K562 (cell line): Measurements from ENCODE around the gene SFXN3. TPM values are rescaled to one million over a fixed set of nuclear protein-coding genes. Genes with fewer than 3 reads are reported as not detected.

Experiments
- ATAC-seq: fragments of 200-7000 bp; cut with Tn5 transposase; 3 replicates; pipeline ENCODE4 v1.9.1; 2020; ENCODE audit warnings: moderate library complexity
- BruUV-seq: library from RNA; stranded (reverse); fragments of 400-500 nt; replicated peaks from 2 replicates; lab custom pipeline; 2021; lab: Mats Ljungman, UMichigan
- CTCF ChIA-PET: fragments of 300-600 bp; formaldehyde crosslinking; extraction: SDS; loops from one replicate; lab custom pipeline; 2021; ENCODE audit warnings: low intra/inter-chr PET ratio; lab: Yijun Ruan, JAX
- POLR2A ChIA-PET: fragments of 300-600, 350-650 bp; sonication (Branson Sonifier 250); formaldehyde crosslinking; extraction: SDS; loops from one replicate; lab custom pipeline; 2021; ENCODE audit warnings: antibody characterized with exemption, inconsistent platforms; lab: Yijun Ruan, JAX
- DNase-seq, 4 experiments: peaks; one replicate each; pipeline versions ENCODE4 v3.0.0 to v3.0.0-alpha.2; 2011 to 2018; ENCODE audit warnings: low spot score in 3 of 4, mixed read lengths in 3 of 4; ENCODE audit errors: extremely low read depth in 1 of 4
- FAIRE-seq: peaks from 2 replicates; lab custom pipeline; 2011; peaks lifted over from hg19 to GRCh38; lab: Jason Lieb, UNC
- H2AFZ ChIP-seq: 2 replicates; pipeline ENCODE4 v1.6.0; 2011; ENCODE audit warnings: low read depth, low read length, control low read depth, inconsistent platforms
- H3K27ac ChIP-seq: fragments of 200-600 bp; 3 replicates; pipeline ENCODE4 v1.8.0; 2011; ENCODE audit warnings: low read depth, mild to moderate bottlenecking, control low read depth, inconsistent platforms, low read length, moderate library complexity, mixed read lengths; ENCODE audit errors: extremely low read depth
- H3K27me3 ChIP-seq, 2 experiments: fragments of 300-600 bp in 1 of 2; 2 replicates in 1 of 2; 3 replicates in 1 of 2; pipeline versions ENCODE4 v1.6.0 to v1.8.0; 2011; ENCODE audit warnings: inconsistent platforms in 2 of 2, low read length in 2 of 2, mild to moderate bottlenecking in 1 of 2, mixed read lengths in 1 of 2, moderate library complexity in 1 of 2; ENCODE audit not compliant: control insufficient read depth in 2 of 2, insufficient read depth in 2 of 2
- H3K36me3 ChIP-seq: fragments of 300-600 bp; 3 replicates; pipeline ENCODE4 v1.8.0; 2011; ENCODE audit warnings: mild to moderate bottlenecking, low read length, inconsistent platforms; ENCODE audit not compliant: control insufficient read depth, insufficient read depth
- H3K4me1 ChIP-seq, 2 experiments: fragments of 200-600 bp in 1 of 2; replicated peaks in 1 of 2; 2 replicates in 1 of 2; 3 replicates in 1 of 2; pipeline versions ENCODE4 v1.5.1 to v1.8.0; 2011; ENCODE audit warnings: inconsistent platforms in 2 of 2, low read length in 2 of 2, mild to moderate bottlenecking in 1 of 2, mixed read lengths in 1 of 2, moderate library complexity in 1 of 2; ENCODE audit not compliant: control insufficient read depth in 2 of 2, insufficient read depth in 2 of 2
- H3K4me2 ChIP-seq: 2 replicates; pipeline ENCODE4 v1.6.1; 2011; ENCODE audit warnings: low read length, control low read depth, inconsistent platforms, mixed read lengths; ENCODE audit not compliant: insufficient read depth
- H3K4me3 ChIP-seq: fragments of 200-600 bp; sonication (generic), shearing (Covaris generic); 2 replicates; pipeline ENCODE4 v1.5.1; 2016; ENCODE audit warnings: control low read depth, inconsistent platforms
- H3K79me2 ChIP-seq: fragments of 200-600 bp; 3 replicates; pipeline ENCODE4 v1.8.0; 2011; ENCODE audit warnings: low read length, inconsistent platforms; ENCODE audit not compliant: control insufficient read depth, insufficient read depth
- H3K9ac ChIP-seq, 2 experiments: 2 replicates each; pipeline versions ENCODE4 v1.6.0 to v1.6.1; 2011; ENCODE audit warnings: low read depth in 2 of 2, low read length in 2 of 2, control low read depth in 1 of 2, inconsistent platforms in 1 of 2, mild to moderate bottlenecking in 1 of 2, mixed read lengths in 1 of 2; ENCODE audit not compliant: insufficient read depth in 1 of 2
- H3K9me1 ChIP-seq: one replicate; pipeline ENCODE4 v1.6.0; 2011; ENCODE audit warnings: inconsistent platforms, mild to moderate bottlenecking, low read length, moderate library complexity; ENCODE audit not compliant: control insufficient read depth, insufficient read depth
- H3K9me3 ChIP-seq: replicated peaks from 2 replicates; pipeline ENCODE4 v1.5.1; 2011; ENCODE audit warnings: low read depth, low read length, inconsistent platforms; ENCODE audit not compliant: control insufficient read depth, insufficient read depth
- H4K20me1 ChIP-seq: replicated peaks from 2 replicates; pipeline ENCODE4 v1.6.1; 2011; ENCODE audit warnings: low read length, inconsistent platforms, mixed read lengths; ENCODE audit not compliant: control insufficient read depth, insufficient read depth
- GATAD2A ChIP-seq: fragments of 450-650 bp; IDR thresholded peaks from 2 replicates; pipeline ENCODE4 v1.6.1; 2017
- HDAC2 ChIP-seq: fragments of 450-650 bp; IDR thresholded peaks from 2 replicates; pipeline ENCODE4 v1.6.1; 2016; ENCODE audit warnings: mild to moderate bottlenecking
- HMGN3 ChIP-seq: IDR thresholded peaks from 2 replicates; pipeline ENCODE4 v1.6.1; 2011; ENCODE audit warnings: borderline replicate concordance, low read depth, mild to moderate bottlenecking, mixed read lengths, low read length; ENCODE audit not compliant: insufficient read length; ENCODE audit errors: extremely low read depth
- JUND ChIP-seq, 2 experiments: IDR thresholded peaks; 2 replicates in 1 of 2; 3 replicates in 1 of 2; pipeline ENCODE4 v1.6.1; 2011; ENCODE audit warnings: borderline replicate concordance in 2 of 2, low read depth in 2 of 2, low read length in 2 of 2, improper control_type of control experiment in 1 of 2, missing biosample characterization in 1 of 2, missing genetic modification characterization in 1 of 2, missing genetic modification reagents in 1 of 2
- NCOA1 ChIP-seq: fragments of 450-650 bp; IDR thresholded peaks from 2 replicates; pipeline ENCODE4 v1.6.1; 2016; ENCODE audit warnings: low read depth
- PPARD ChIP-seq: fragments of 250-450 bp; sonication (Bioruptor Pico); IDR thresholded peaks from 2 replicates; pipeline ENCODE4 v1.8.0; 2022; ENCODE audit warnings: inconsistent platforms, mild to moderate bottlenecking, moderate library complexity
- RAD51 ChIP-seq: fragments of 450-650 bp; IDR thresholded peaks from 2 replicates; pipeline ENCODE4 v1.7.1; 2016; ENCODE audit warnings: low read depth, mild to moderate bottlenecking, borderline replicate concordance
- RBM25 ChIP-seq: fragments of 200-400 bp; formaldehyde crosslinking; IDR thresholded peaks from 2 replicates; pipeline ENCODE4 v1.6.1; 2018; ENCODE audit warnings: low read length, low read depth, moderate library complexity; ENCODE audit not compliant: severe bottlenecking
- SAP30 ChIP-seq: fragments of 200-600 bp; sonication (generic); IDR thresholded peaks from 2 replicates; pipeline ENCODE4 v1.6.1; 2012; ENCODE audit warnings: borderline replicate concordance, low read depth, mild to moderate bottlenecking, moderate library complexity, low read length, control low read depth, inconsistent platforms; ENCODE audit not compliant: insufficient read depth, poor library complexity, severe bottlenecking
- SNRNP70 ChIP-seq: fragments of 200-400 bp; formaldehyde crosslinking; optimal IDR thresholded peaks from 2 replicates; pipeline ENCODE3; 2017; ENCODE audit warnings: low read depth, low read length
- SREBF1 ChIP-seq: fragments of 150-350 bp; IDR thresholded peaks from 2 replicates; pipeline ENCODE4 v1.6.1; 2014; ENCODE audit warnings: antibody characterized with exemption, low read depth, low read length, borderline replicate concordance
- ZNF12 ChIP-seq: sonication (generic); formaldehyde crosslinking; IDR thresholded peaks from 2 replicates; pipeline ENCODE4 v1.4.0; 2020; ENCODE audit warnings: mild to moderate bottlenecking, missing genetic modification reagents
- ZNF224 ChIP-seq: sonication (generic); formaldehyde crosslinking; IDR thresholded peaks from 2 replicates; pipeline ENCODE4 v1.8.0; 2022; ENCODE audit warnings: mild to moderate bottlenecking, missing genetic modification reagents
- ZNF75A ChIP-seq: fragments of 450-650 bp; formaldehyde crosslinking; IDR thresholded peaks from 2 replicates; pipeline ENCODE4 v1.4.0; 2020; ENCODE audit warnings: mild to moderate bottlenecking
- WGBS: fragments of 100-300 bp; shearing (Covaris generic); methylation state at CpG from one replicate; pipeline ENCODE4 v1.1.6; 2016; ENCODE audit warnings: low coverage, mixed read lengths; ENCODE audit not compliant: insufficient coverage; ENCODE audit errors: missing lambda C conversion rate; 5-methylcytosine and 5-hydroxymethylcytosine counted together
- in situ Hi-C: fragments of 300-500 bp; cut with MboI; formaldehyde crosslinking; loops from 4 replicates; pipeline ENCODE4 v1.15.0; 2018; ENCODE audit warnings: inconsistent platforms, mixed read lengths
- intact Hi-C: fragments of 100-400 bp; cut with micrococcal nuclease; formaldehyde crosslinking; loops from 2 replicates; pipeline ENCODE4 v1.14.2; 2022
- polyA plus RNA-seq, 8 experiments: library from polyadenylated mRNA; depleted of rRNA in 4 of 8; stranded (reverse) in 5 of 8; unstranded in 3 of 8; fragments of >200 nt; fragmentation: Nextera tagmentation in 2 of 8; fragmentation: Illumina TruSeq in 1 of 8; extraction: Ambion mirVana in 2 of 8; extraction: Trizol in 1 of 8; gene quantifications; 2 replicates each; pipeline versions ENCODE4 v1.2.1 to v1.2.3, GENCODE V29; 2011 to 2014; ENCODE audit warnings: inconsistent platforms in 1 of 8, missing spikeins in 1 of 8
- total RNA-seq, 7 experiments: library from RNA; depleted of rRNA in 6 of 7; stranded (reverse); fragments of >200 nt in 6 of 7; fragmentation: Illumina TruSeq in 2 of 7; extraction: Trizol in 2 of 7; gene quantifications; 2 replicates each; pipeline versions ENCODE4 v1.2.1 to v1.2.3, GENCODE V29; 2011 to 2021; ENCODE audit warnings: low replicate concordance in 1 of 7
- TF ChIP-seq, protein P1 (sequence below), 2 experiments: fragments of 250-450 bp in 1 of 2; fragments of 450-650 bp in 1 of 2; sonication (Bioruptor Pico) in 1 of 2; IDR thresholded peaks; 2 replicates each; pipeline versions ENCODE4 v1.6.1 to v1.8.0; 2016 to 2021; ENCODE audit warnings: mild to moderate bottlenecking in 2 of 2, moderate library complexity in 2 of 2, missing compliant biosample characterization in 1 of 2, missing genetic modification characterization in 1 of 2
- TF ChIP-seq, protein P2 (sequence below), 2 experiments: fragments of 450-650 bp in 1 of 2; sonication (generic) in 1 of 2; formaldehyde crosslinking in 1 of 2; IDR thresholded peaks in 1 of 2; conservative IDR thresholded peaks in 1 of 2; 2 replicates each; pipeline versions ENCODE4 v1.6.1 to v1.8.1; 2016 to 2023; ENCODE audit warnings: mild to moderate bottlenecking in 2 of 2, moderate library complexity in 2 of 2, inconsistent platforms in 1 of 2, missing genetic modification reagents in 1 of 2
- TF ChIP-seq, protein P3 (sequence below): fragments of 250-450 bp; sonication (Bioruptor Pico); IDR thresholded peaks from 2 replicates; pipeline ENCODE4 v1.5.0; 2021

Gene SFXN3
- total and polyA plus RNA-seq, 9 of the 15 experiments (the other 6 are each of a cell fraction or from before 2014, with no cell fraction given), result 0.24 to 4.6 (median 0.86) TPM

DNA sequence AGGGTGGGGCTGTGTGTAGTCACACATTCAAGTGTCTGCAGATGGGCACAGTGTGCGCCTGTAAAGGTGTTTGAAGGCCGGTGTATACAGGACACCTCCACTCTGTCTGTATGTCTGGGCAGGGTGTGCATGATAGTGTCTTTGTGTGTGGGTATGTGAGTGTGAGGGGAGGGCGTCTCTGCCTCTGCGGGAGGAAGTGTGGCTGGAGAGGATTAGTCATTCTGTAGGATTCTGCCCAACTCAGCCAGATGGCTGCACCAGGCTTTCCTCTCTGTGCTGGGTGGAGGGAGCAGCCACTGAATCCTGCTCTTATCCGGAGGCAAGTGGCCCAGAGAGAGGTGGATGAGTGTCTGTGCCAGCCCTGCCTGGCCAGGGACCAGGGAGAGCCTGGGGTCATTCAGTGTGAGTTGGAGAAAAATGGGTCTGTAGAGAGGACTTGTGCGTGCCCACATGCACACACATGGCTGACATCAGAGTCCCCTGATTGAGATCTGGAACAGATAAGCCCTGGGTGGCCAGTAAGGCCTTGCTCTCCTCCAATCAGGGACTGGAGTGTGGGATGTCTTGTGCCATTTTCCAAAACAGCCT is 1.7 kb downstream of the SFXN3 start:
- peak overlapping the region; percentile 57 for H3K4me2 ChIP-seq
- WGBS, result 7% methylated on average over 5 of the region's 6 CpGs
- H3K4me1 ChIP-seq, result peaks cover 12 to 45% of the 10 kb centered on the region in 2 experiments
- no peaks in the 10 kb centered on the region for H3K79me2 ChIP-seq
- peaks cover under 1 to 4% of the 10 kb centered on the region in 2 experiments; a peak in 4 of 5 replicates for H3K27me3 ChIP-seq
- intact Hi-C loops (loop anchor here (5.0 to 10.0 kb wide), 2 partner anchors 35 to 412 kb away; no protein-coding TSS in a partner anchor), in situ Hi-C loops (no loop called here)
- peak overlapping the region; percentile 34; the same call in 1 of the 2 replicates for H2AFZ ChIP-seq
- POLR2A ChIA-PET, result interaction anchor here (1.0 kb wide), 1 partner anchor 10 kb away, joined by 4 read pairs; no protein-coding TSS in a partner anchor
- H3K4me3 ChIP-seq, result no peak overlapping the region
- H4K20me1 ChIP-seq, result no peaks in the 10 kb centered on the region
- no peaks in the 10 kb centered on the region for H3K9me3 ChIP-seq
- FAIRE-seq, result peak; percentile 6
- H3K9ac ChIP-seq, result peak overlapping the region in 1 of 2 experiments; percentile 32; a peak in 1 of 4 replicates
- CTCF ChIA-PET, result no interaction called here
- no peak overlapping the region for H3K27ac ChIP-seq
- H3K36me3 ChIP-seq, result no peaks in the 10 kb centered on the region
- no peak for ATAC-seq
- BruUV-seq, result no TSS peak
- H3K9me1 ChIP-seq, result no peaks in the 10 kb centered on the region
- DNase-seq, result peak in 1 of 4 experiments; percentile 42
- TF ChIP-seq, protein P1, sequence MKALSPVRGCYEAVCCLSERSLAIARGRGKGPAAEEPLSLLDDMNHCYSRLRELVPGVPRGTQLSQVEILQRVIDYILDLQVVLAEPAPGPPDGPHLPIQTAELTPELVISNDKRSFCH (CRISPR knock-in tag; IDR thresholded peaks at IDR 0.05), result no peak
- TF ChIP-seq, protein P1 (tag; IDR thresholded peaks at IDR 0.05), result no peak
- TF ChIP-seq, protein P2, sequence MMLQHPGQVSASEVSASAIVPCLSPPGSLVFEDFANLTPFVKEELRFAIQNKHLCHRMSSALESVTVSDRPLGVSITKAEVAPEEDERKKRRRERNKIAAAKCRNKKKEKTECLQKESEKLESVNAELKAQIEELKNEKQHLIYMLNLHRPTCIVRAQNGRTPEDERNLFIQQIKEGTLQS (IDR thresholded peaks at IDR 0.05), result peak; percentile 58; the same call in 1 of the 2 replicates
- TF ChIP-seq, protein P2 (CRISPR knock-in tag; conservative IDR thresholded peaks at IDR 0.05), result no peak
- TF ChIP-seq JUND (IDR thresholded peaks at IDR 0.05; ENCODE audit: borderline replicate concordance, low read depth, low read length) (peak; percentile 30; the same call in 1 of the 2 replicates), JUND (tag; IDR thresholded peaks at IDR 0.05; ENCODE audit: borderline replicate concordance, low read depth, low read length) (peak; percentile 50; the same call in 1 of the 3 replicates), PPARD (CRISPR knock-in tag) (no peak), ZNF12 (CRISPR knock-in tag) (no peak), RAD51 (no peak), NCOA1 (no peak), ZNF75A (CRISPR knock-in tag) (no peak), ZNF224 (CRISPR knock-in tag) (no peak), HMGN3 (no peak), GATAD2A (no peak), HDAC2 (0 out of 2 replicates have a peak, but pooled peaks have one; percentile 12), SREBF1 (no peak), SAP30 (no peak), RBM25 (no peak), SNRNP70 (no peak)
- TF ChIP-seq, protein P3, sequence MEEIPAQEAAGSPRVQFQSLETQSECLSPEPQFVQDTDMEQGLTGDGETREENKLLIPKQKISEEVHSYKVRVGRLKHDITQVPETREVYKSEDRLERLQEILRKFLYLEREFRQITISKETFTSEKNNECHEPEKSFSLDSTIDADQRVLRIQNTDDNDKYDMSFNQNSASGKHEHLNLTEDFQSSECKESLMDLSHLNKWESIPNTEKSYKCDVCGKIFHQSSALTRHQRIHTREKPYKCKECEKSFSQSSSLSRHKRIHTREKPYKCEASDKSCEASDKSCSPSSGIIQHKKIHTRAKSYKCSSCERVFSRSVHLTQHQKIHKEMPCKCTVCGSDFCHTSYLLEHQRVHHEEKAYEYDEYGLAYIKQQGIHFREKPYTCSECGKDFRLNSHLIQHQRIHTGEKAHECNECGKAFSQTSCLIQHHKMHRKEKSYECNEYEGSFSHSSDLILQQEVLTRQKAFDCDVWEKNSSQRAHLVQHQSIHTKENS (CRISPR knock-in tag), result no peak
